A549 (cell line): ENCODE measurements around the gene SLC35G1. TPM values are rescaled to one million over a fixed set of nuclear protein-coding genes. Genes with fewer than 3 reads are reported as not detected.

Source experiments
- ATAC-seq, 2 experiments: fragments of 200-7000 bp in 1 of 2; fragments of >200 bp in 1 of 2; cut with Nextera tagmentation in 1 of 2; cut with Tn5 transposase in 1 of 2; 3 replicates each; pipeline versions ENCODE4 v1.8.0 to v1.9.1; 2018 to 2020; ENCODE audit warnings: mild to moderate bottlenecking in 1 of 2, moderate library complexity in 1 of 2
- CTCF ChIA-PET: fragments of 300-600 bp; sonication (Branson Sonifier 250); formaldehyde crosslinking; extraction: SDS; loops from one replicate; lab custom pipeline; 2021; ENCODE audit warnings: antibody characterized with exemption, inconsistent platforms; lab: Yijun Ruan, JAX
- POLR2A ChIA-PET: fragments of 350-600 bp; formaldehyde crosslinking; extraction: SDS; loops from one replicate; lab custom pipeline; 2021; ENCODE audit warnings: antibody characterized with exemption, inconsistent platforms; lab: Yijun Ruan, JAX
- DNase-seq, 2 experiments: peaks; one replicate each; pipeline versions ENCODE4 v3.0.0 to v3.0.0-alpha.2; 2011 to 2016; ENCODE audit warnings: low read depth in 1 of 2, low spot score in 1 of 2
- FAIRE-seq: peaks from 2 replicates; lab custom pipeline; 2011; peaks lifted over from hg19 to GRCh38; lab: Jason Lieb, UNC
- H3K27ac ChIP-seq, 2 experiments: fragments of >200 bp; sonication (Bioruptor Twin); formaldehyde crosslinking; 3 replicates each; pipeline ENCODE4 v1.5.1; 2016 to 2017
- H3K4me1 ChIP-seq: fragments of >200 bp; sonication (Bioruptor Twin); formaldehyde crosslinking; 3 replicates; pipeline ENCODE4 v1.6.1; 2016
- H3K4me2 ChIP-seq: fragments of >200 bp; sonication (Bioruptor Twin); formaldehyde crosslinking; 3 replicates; pipeline ENCODE4 v1.6.1; 2016
- H3K4me3 ChIP-seq: fragments of >200 bp; sonication (Bioruptor Twin); formaldehyde crosslinking; 3 replicates; pipeline ENCODE4 v1.5.1; 2016
- H3K9me3 ChIP-seq: fragments of >200 bp; sonication (Bioruptor Twin); formaldehyde crosslinking; 3 replicates; pipeline ENCODE4 v1.6.1; 2016
- BCL3 ChIP-seq: fragments of >200 bp; sonication (Bioruptor Twin); formaldehyde crosslinking; IDR thresholded peaks from 3 replicates; pipeline ENCODE4 v1.6.1; 2016
- BHLHE40 ChIP-seq: IDR thresholded peaks from 2 replicates; pipeline ENCODE4 v1.6.1; 2012; ENCODE audit warnings: low read depth, low read length, inconsistent platforms
- CHD4 ChIP-seq: fragments of 200-600 bp; sonication (generic); IDR thresholded peaks from 2 replicates; pipeline ENCODE4 v1.6.1; 2016; ENCODE audit warnings: antibody characterized with exemption, mild to moderate bottlenecking, borderline replicate concordance
- CTCF ChIP-seq: fragments of >200 bp; sonication (Bioruptor Twin); formaldehyde crosslinking; IDR thresholded peaks from 3 replicates; pipeline ENCODE4 v1.5.1; 2016
- ESRRA ChIP-seq: fragments of 150-350 bp; IDR thresholded peaks from 2 replicates; pipeline ENCODE4 v1.6.1; 2014; ENCODE audit warnings: mild to moderate bottlenecking, low read length, borderline replicate concordance
- FOSB ChIP-seq: fragments of 250-450 bp; sonication (Bioruptor Pico); IDR thresholded peaks from 2 replicates; pipeline ENCODE4 v1.5.0; 2020; ENCODE audit warnings: mild to moderate bottlenecking, moderate library complexity
- HDAC2 ChIP-seq: fragments of 200-600 bp; sonication (generic); IDR thresholded peaks from 2 replicates; pipeline ENCODE4 v1.6.1; 2016
- HEYL ChIP-seq: fragments of 250-450 bp; sonication (Bioruptor Pico); IDR thresholded peaks from 2 replicates; pipeline ENCODE4 v1.8.0; 2021; ENCODE audit warnings: mild to moderate bottlenecking, moderate library complexity
- HOXA7 ChIP-seq: fragments of 250-450 bp; sonication (Bioruptor Pico); IDR thresholded peaks from 2 replicates; pipeline ENCODE4 v1.5.0; 2020; ENCODE audit warnings: mild to moderate bottlenecking, moderate library complexity
- HOXB13 ChIP-seq: fragments of 250-450 bp; sonication (Bioruptor Pico); IDR thresholded peaks from 2 replicates; pipeline ENCODE4 v1.5.0; 2020; ENCODE audit warnings: low read depth, mild to moderate bottlenecking, moderate library complexity
- KDM1A ChIP-seq: fragments of 200-600 bp; sonication (generic); IDR thresholded peaks from 2 replicates; pipeline ENCODE4 v1.6.1; 2016; ENCODE audit warnings: low read depth, mild to moderate bottlenecking
- KDM5A ChIP-seq: fragments of 200-600 bp; sonication (generic); IDR thresholded peaks from 2 replicates; pipeline ENCODE4 v1.6.1; 2016; ENCODE audit warnings: antibody characterized with exemption, mild to moderate bottlenecking
- MAZ ChIP-seq: fragments of 150-350 bp; IDR thresholded peaks from 2 replicates; pipeline ENCODE4 v1.6.1; 2014; ENCODE audit warnings: antibody characterized with exemption, low read depth, low read length, borderline replicate concordance
- MYC ChIP-seq: IDR thresholded peaks from 2 replicates; pipeline ENCODE4 v1.6.1; 2012; ENCODE audit warnings: mild to moderate bottlenecking, inconsistent platforms, low read length, improper control_type of control experiment, borderline replicate concordance
- PBX3 ChIP-seq: IDR thresholded peaks from 2 replicates; pipeline ENCODE4 v1.6.1; 2012
- PHF8 ChIP-seq: fragments of 200-600 bp; sonication (generic); IDR thresholded peaks from 2 replicates; pipeline ENCODE4 v1.6.1; 2016; ENCODE audit warnings: low read depth, mild to moderate bottlenecking, antibody characterized with exemption, moderate library complexity, borderline replicate concordance
- POLR2AphosphoS2 ChIP-seq: conservative IDR thresholded peaks from 2 replicates; pipeline ENCODE4 v1.6.1; 2012; ENCODE audit warnings: low read length, improper control_type of control experiment, inconsistent platforms
- RAD21 ChIP-seq, 2 experiments: fragments of >200 bp in 1 of 2; sonication (Bioruptor Twin) in 1 of 2; formaldehyde crosslinking in 1 of 2; IDR thresholded peaks in 1 of 2; conservative IDR thresholded peaks in 1 of 2; 2 replicates in 1 of 2; 3 replicates in 1 of 2; pipeline ENCODE4 v1.6.1; 2012 to 2018; ENCODE audit warnings: inconsistent platforms in 1 of 2
- RCOR1 ChIP-seq: fragments of 150-350 bp; IDR thresholded peaks from 2 replicates; pipeline ENCODE4 v1.6.1; 2014; ENCODE audit warnings: antibody characterized with exemption, low read length, low read depth
- REST ChIP-seq: fragments of 200-600 bp; sonication (generic); IDR thresholded peaks from 2 replicates; pipeline ENCODE4 v1.6.1; 2016; ENCODE audit warnings: antibody characterized with exemption, mild to moderate bottlenecking, moderate library complexity
- RNF2 ChIP-seq: fragments of 200-600 bp; sonication (generic); IDR thresholded peaks from 2 replicates; pipeline ENCODE4 v1.6.1; 2016; ENCODE audit warnings: low read depth, mild to moderate bottlenecking, antibody characterized with exemption, moderate library complexity, borderline replicate concordance
- SREBF2 ChIP-seq: fragments of 450-650 bp; IDR thresholded peaks from 2 replicates; pipeline ENCODE4 v1.6.1; 2014; ENCODE audit warnings: mild to moderate bottlenecking, moderate library complexity
- TFCP2L1 ChIP-seq: fragments of 250-450 bp; sonication (Bioruptor Pico); IDR thresholded peaks from 2 replicates; pipeline ENCODE4 v1.5.0; 2021; ENCODE audit warnings: mild to moderate bottlenecking
- ZSCAN20 ChIP-seq: fragments of 250-450 bp; sonication (Bioruptor Pico); IDR thresholded peaks from 2 replicates; pipeline ENCODE4 v1.8.0; 2022; ENCODE audit warnings: mild to moderate bottlenecking, moderate library complexity
- WGBS: methylation state at CpG from one replicate; pipeline ENCODE4 v1.1.6; 2017; ENCODE audit errors: missing lambda C conversion rate; 5-methylcytosine and 5-hydroxymethylcytosine counted together
- polyA plus RNA-seq, 4 experiments: library from polyadenylated mRNA; depleted of rRNA in 3 of 4; stranded (reverse); fragments of >200 nt; fragmentation: RNase III in 1 of 4; extraction: RNeasy Plus Mini Kit Qiagen cat#74134 plus additional on column Dnase treatment in 1 of 4; gene quantifications; 2 replicates in 3 of 4; 3 replicates in 1 of 4; pipeline ENCODE4 v1.2.3, GENCODE V29; 2011 to 2017

SLC35G1 gene
- polyA plus RNA-seq, 2 of the 4 experiments (the other 2 are of a cell fraction) = 13.0 to 16.8 TPM

GRCh38 chr10:93907059-93907458 lies 13.3 kb downstream of the SLC35G1 start:
- no peak overlapping the region for H3K4me2 ChIP-seq
- ATAC-seq (no peak), FAIRE-seq (no peak), DNase-seq (no peak)
- no peak overlapping the region for H3K27ac ChIP-seq
- ChIA-PET POLR2A (no interaction called here), CTCF (interaction anchor here (1.2 to 2.4 kb wide), 4 partner anchors 10 to 537 kb away, joined by 3 to 17 read pairs (median 4); no protein-coding TSS in a partner anchor)
- H3K4me3 ChIP-seq = no peak overlapping the region
- 96% methylated on average over 5 of the region's 5 CpGs for WGBS
- no peaks in the 10 kb centered on the region for H3K4me1 ChIP-seq
- TF ChIP-seq PBX3 (no peak), MAZ (no peak), POLR2AphosphoS2 (no peak), HOXB13 (CRISPR knock-in tag) (no peak), MYC (no peak), HDAC2 (no peak), PHF8 (no peak), ZSCAN20 (CRISPR knock-in tag) (no peak), CTCF (no peak), RCOR1 (no peak), FOSB (no peak), KDM5A (no peak), ESRRA (no peak)
- no peaks in the 10 kb centered on the region for H3K9me3 ChIP-seq

- Histone ChIP-seq H3K9me3 (no peaks in the 10 kb centered on the region), H3K4me2 (no peak overlapping the region), H3K4me3 (no peak overlapping the region), H3K4me1 (peaks cover 8% of the 10 kb centered on the region; the same call in 2 of the 3 replicates), H3K27ac (no peak overlapping the region)
- FAIRE-seq (no peak), DNase-seq (no peak), ATAC-seq (no peak)
- CTCF ChIA-PET = interaction anchor here (0.8 to 1.2 kb wide), 2 partner anchors 10 to 408 kb away, joined by 3 read pairs; no protein-coding TSS in a partner anchor
- POLR2A ChIA-PET = no interaction called here
- WGBS = 88% methylated on average over 6 of the region's 6 CpGs
- TF ChIP-seq BHLHE40 (no peak), KDM1A (no peak), REST (no peak), SREBF2 (no peak), RAD21 (conservative IDR thresholded peaks at IDR 0.05 in 1 of 2, IDR thresholded peaks at IDR 0.05 in 1 of 2) (no peak), TFCP2L1 (CRISPR knock-in tag) (no peak), HEYL (CRISPR knock-in tag) (no peak), BCL3 (no peak), KDM5A (no peak), FOSB (no peak), MAZ (no peak), HOXB13 (CRISPR knock-in tag) (no peak), RNF2 (no peak), CHD4 (no peak), HOXA7 (CRISPR knock-in tag) (no peak), POLR2AphosphoS2 (no peak)
Measured at GRCh38 chr10:93911866-93912265, 18.1 kb downstream of the SLC35G1 start.
